ENCODE data around the gene FKBP4. TPM values are rescaled to one million over a fixed set of nuclear protein-coding genes. Genes with fewer than 3 reads are reported as not detected.

The FKBP4 gene
- total RNA-seq, 6 donors from 2014 or later = 19.1 to 62.8 (median 29.8) TPM

- H3K9me3 ChIP-seq = no peaks in the 10 kb centered on the region
- peaks cover 0 to 12% (median 8%) of the 10 kb centered on the region in 4 donors for H3K4me1 ChIP-seq
- WGBS, 2 donors = 16 to 24% methylated on average over 16 to 32 of the region's 32 CpGs
- TF ChIP-seq CTCF (IDR thresholded peaks at IDR 0.05) = no peak
- peak within 1 kb of the TSS in 1 of 4 donors; percentile 17 for H3K27ac ChIP-seq
- peak in 1 of 2 donors; percentile 49 for ATAC-seq (ENCODE audit: low FRiP score in 2 of 2)
- no peaks in the 10 kb centered on the region for H3K27me3 ChIP-seq
- H3K4me3 ChIP-seq = no peak within 1 kb of the TSS
- peak in 1 of 2 donors; percentile 68 for DNase-seq
- peaks cover 0 to 19% (median 8%) of the 10 kb centered on the region in 4 donors for H3K36me3 ChIP-seq
Observed at GRCh38 chr12:2834581-2835491, 40.1 kb downstream of the FKBP4 start, which contains the start of gene NRIP2. Gene NRIP2, minus strand, starts transcription at chr12:2835035. Its CDS starts 52 bp downstream, at chr12:2834983.

GRCh38 chr12:2835691-2836403, 41.1 kb downstream of the FKBP4 start:
- H3K27ac ChIP-seq = no peak overlapping the region
- no peak overlapping the region for H3K4me3 ChIP-seq
- no peaks in the 10 kb centered on the region for H3K27me3 ChIP-seq
- H3K36me3 ChIP-seq = peaks cover 0 to 9% (median 2%) of the 10 kb centered on the region in 4 donors
- peaks cover 0 to 12% (median 8%) of the 10 kb centered on the region in 4 donors for H3K4me1 ChIP-seq
- no peak for TF ChIP-seq EP300 (IDR thresholded peaks at IDR 0.05)
- TF ChIP-seq CTCF (IDR thresholded peaks at IDR 0.05) = no peak
- TF ChIP-seq POLR2A (IDR thresholded peaks at IDR 0.05) = no peak
- no peak for TF ChIP-seq POLR2AphosphoS5 (IDR thresholded peaks at IDR 0.05)
- no peaks in the 10 kb centered on the region for H3K9me3 ChIP-seq
- 73 to 75% methylated on average over 4 of the region's 4 CpGs for WGBS, 2 donors
- ATAC-seq (ENCODE audit: low FRiP score in 2 of 2) (no peak), DNase-seq (no peak)

DNA sequence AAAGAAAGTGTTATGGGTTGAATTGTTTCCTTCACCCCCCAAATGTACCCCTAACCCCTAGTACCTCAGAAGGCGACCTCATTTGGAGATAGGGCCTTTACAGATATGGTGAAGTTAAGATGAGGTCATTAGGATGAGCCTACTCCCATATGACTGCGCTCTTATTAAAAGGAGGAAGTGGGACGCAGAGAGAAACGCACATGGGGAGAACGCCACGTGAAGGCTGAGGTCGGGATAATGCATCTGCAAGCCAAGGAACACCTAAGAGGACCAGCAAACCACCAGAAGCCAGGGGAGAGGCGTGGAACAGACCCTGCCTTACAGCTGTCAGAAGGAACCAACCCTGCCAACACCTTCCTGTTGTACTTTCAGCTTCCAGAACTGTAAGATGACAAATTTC, 41.8 kb downstream of the FKBP4 start:
- DNase-seq = no peak
- Histone ChIP-seq H3K4me3 (no peak overlapping the region), H3K4me1 (peaks cover 0 to 12% (median 8%) of the 10 kb centered on the region in 4 donors), H3K9me3 (no peaks in the 10 kb centered on the region), H3K27me3 (no peaks in the 10 kb centered on the region), H3K36me3 (peaks cover 0 to 7% (median 0%) of the 10 kb centered on the region in 4 donors), H3K27ac (no peak overlapping the region)
- no peak for ATAC-seq (ENCODE audit: low FRiP score in 2 of 2)
- WGBS, 2 donors = 75 to 80% methylated on average over 8 of the region's 8 CpGs
- TF ChIP-seq EP300 (IDR thresholded peaks at IDR 0.05) = no peak
- TF ChIP-seq POLR2A (IDR thresholded peaks at IDR 0.05) = no peak
- TF ChIP-seq POLR2AphosphoS5 (IDR thresholded peaks at IDR 0.05) = no peak
- TF ChIP-seq CTCF (IDR thresholded peaks at IDR 0.05) = no peak

DNA sequence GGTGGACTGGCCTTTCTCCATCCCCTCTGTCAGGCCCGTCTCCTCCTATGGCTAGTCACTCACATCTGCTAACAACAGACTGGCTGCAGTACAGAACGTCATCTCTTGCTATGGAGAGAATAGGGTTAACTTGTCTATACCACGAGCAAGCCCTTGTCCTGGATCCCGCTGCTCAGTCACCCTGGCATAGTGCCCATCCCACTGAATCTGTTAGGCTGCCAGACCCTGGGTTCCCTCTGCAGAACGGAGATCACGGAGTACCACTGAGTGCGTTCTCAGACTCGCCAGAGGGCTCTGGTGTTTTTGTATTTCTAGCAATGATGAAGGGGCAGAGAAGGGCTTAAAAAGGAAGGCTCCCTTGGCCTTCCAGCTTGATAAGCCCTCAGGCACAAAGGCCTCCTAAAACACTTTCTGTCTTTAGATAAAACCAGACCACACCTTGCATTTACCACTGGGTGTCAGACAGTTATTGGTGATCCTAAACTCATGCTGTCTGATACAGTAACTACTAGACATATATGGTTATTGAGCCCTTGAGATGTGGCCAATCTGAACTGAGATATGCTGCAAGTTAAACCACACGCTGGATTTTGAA, 46.4 kb downstream of the FKBP4 start:
- no peaks in the 10 kb centered on the region for H3K4me1 ChIP-seq
- no peak overlapping the region for H3K4me3 ChIP-seq
- H3K36me3 ChIP-seq = peaks cover 0 to 22% (median 2%) of the 10 kb centered on the region in 4 donors
- no peaks in the 10 kb centered on the region for H3K9me3 ChIP-seq
- no peak for DNase-seq
- H3K27ac ChIP-seq = no peak overlapping the region
- TF ChIP-seq EP300 (IDR thresholded peaks at IDR 0.05) (no peak), POLR2AphosphoS5 (IDR thresholded peaks at IDR 0.05) (no peak), POLR2A (IDR thresholded peaks at IDR 0.05) (no peak), CTCF (IDR thresholded peaks at IDR 0.05) (no peak)
- ATAC-seq (ENCODE audit: low FRiP score in 2 of 2) = no peak
- no peaks in the 10 kb centered on the region for H3K27me3 ChIP-seq
- 66 to 73% methylated on average over 9 of the region's 9 CpGs for WGBS, 2 donors

Measured in upper lobe of left lung (tissue), 6 donors.